Liver (tissue), 9 donors: ENCODE results near the gene BTBD9. TPM values are rescaled to one million over a fixed set of nuclear protein-coding genes. Genes with fewer than 3 reads are reported as not detected.

Source experiments
- DNase-seq: peaks from one replicate; pipeline ENCODE4 v3.0.0-alpha.2; 2017; ENCODE audit warnings: low spot score
- H3K27ac ChIP-seq, 2 donors: one replicate each; pipeline ENCODE4 v1.7.0; 2013; ENCODE audit warnings: inconsistent platforms in 2 of 2, low read length in 2 of 2, control low read depth in 1 of 2, low read depth in 1 of 2, mild to moderate bottlenecking in 1 of 2
- H3K27me3 ChIP-seq, 4 donors: one replicate each; pipeline versions ENCODE4 v1.6.1 to v1.7.0; 2013; ENCODE audit warnings: low read length in 3 of 4, inconsistent platforms in 1 of 4, mild to moderate bottlenecking in 1 of 4, moderate library complexity in 1 of 4; ENCODE audit not compliant: control insufficient read depth in 4 of 4, insufficient read depth in 4 of 4
- H3K36me3 ChIP-seq, 4 donors: one replicate each; pipeline versions ENCODE4 v1.6.1 to v1.7.0; 2013; ENCODE audit warnings: low read length in 3 of 4, mild to moderate bottlenecking in 3 of 4, low read depth in 1 of 4, moderate library complexity in 1 of 4; ENCODE audit not compliant: control insufficient read depth in 4 of 4, insufficient read depth in 3 of 4
- H3K4me1 ChIP-seq, 4 donors: one replicate each; pipeline versions ENCODE4 v1.6.1 to v1.7.0; 2013; ENCODE audit warnings: low read length in 3 of 4, mild to moderate bottlenecking in 3 of 4, moderate library complexity in 1 of 4; ENCODE audit not compliant: control insufficient read depth in 4 of 4, insufficient read depth in 4 of 4
- H3K4me3 ChIP-seq, 3 donors: one replicate each; pipeline versions ENCODE4 v1.6.1 to v1.7.0; 2013; ENCODE audit warnings: low read length in 3 of 3, control low read depth in 1 of 3, low read depth in 1 of 3, mild to moderate bottlenecking in 1 of 3
- H3K9ac ChIP-seq, 2 donors: one replicate each; pipeline ENCODE4 v1.7.0; 2013; ENCODE audit warnings: low read length in 2 of 2, mild to moderate bottlenecking in 2 of 2, moderate library complexity in 2 of 2, control low read depth in 1 of 2, low read depth in 1 of 2
- H3K9me3 ChIP-seq, 4 donors: one replicate each; pipeline versions ENCODE4 v1.6.1 to v1.7.0; 2013; ENCODE audit warnings: low read length in 3 of 4; ENCODE audit not compliant: control insufficient read depth in 4 of 4
- CTCF ChIP-seq: fragments of 150-350 bp; IDR thresholded peaks from 2 replicates; pipeline ENCODE4 v1.5.1; 2017; ENCODE audit warnings: improper control_type of control experiment, low read depth, low read length; ENCODE audit not compliant: missing input control
- EGR1 ChIP-seq, 2 donors: IDR thresholded peaks; 2 replicates each; pipeline ENCODE4 v1.6.1; 2016 to 2018; ENCODE audit warnings: antibody characterized with exemption in 2 of 2, low read depth in 2 of 2
- FOXA1 ChIP-seq: IDR thresholded peaks from 2 replicates; pipeline ENCODE4 v1.6.1; 2016; ENCODE audit warnings: antibody characterized with exemption
- FOXA2 ChIP-seq: IDR thresholded peaks from 2 replicates; pipeline ENCODE4 v1.6.1; 2016; ENCODE audit warnings: antibody characterized with exemption
- GABPA ChIP-seq, 2 donors: IDR thresholded peaks in 1 of 2; conservative IDR thresholded peaks in 1 of 2; 2 replicates each; pipeline ENCODE4 v1.6.1; 2016; ENCODE audit warnings: antibody characterized with exemption in 2 of 2, mild to moderate bottlenecking in 1 of 2, moderate library complexity in 1 of 2
- HNF4A ChIP-seq, 2 donors: conservative IDR thresholded peaks; 2 replicates each; pipeline ENCODE4 v1.6.1; 2016; ENCODE audit warnings: antibody characterized with exemption in 2 of 2, mild to moderate bottlenecking in 2 of 2
- HNF4G ChIP-seq: IDR thresholded peaks from 2 replicates; pipeline ENCODE4 v1.6.1; 2016; ENCODE audit warnings: antibody characterized with exemption
- JUND ChIP-seq, 2 donors: IDR thresholded peaks; 2 replicates each; pipeline ENCODE4 v1.6.1; 2016; ENCODE audit warnings: antibody characterized with exemption in 2 of 2
- MAX ChIP-seq: IDR thresholded peaks from 2 replicates; pipeline ENCODE4 v1.6.1; 2016; ENCODE audit warnings: antibody characterized with exemption
- NR2F2 ChIP-seq: IDR thresholded peaks from 2 replicates; pipeline ENCODE4 v1.6.1; 2016; ENCODE audit warnings: antibody characterized with exemption
- RAD21 ChIP-seq, 2 donors: IDR thresholded peaks; 2 replicates each; pipeline ENCODE4 v1.6.1; 2016; ENCODE audit warnings: antibody characterized with exemption in 2 of 2, mild to moderate bottlenecking in 2 of 2
- RXRA ChIP-seq, 2 donors: IDR thresholded peaks; 2 replicates each; pipeline ENCODE4 v1.6.1; 2017 to 2018; ENCODE audit warnings: antibody characterized with exemption in 2 of 2, mild to moderate bottlenecking in 1 of 2
- SP1 ChIP-seq: IDR thresholded peaks from 2 replicates; pipeline ENCODE4 v1.6.1; 2018; ENCODE audit warnings: antibody characterized with exemption, mild to moderate bottlenecking
- TAF1 ChIP-seq: conservative IDR thresholded peaks from 2 replicates; pipeline ENCODE4 v1.6.1; 2016; ENCODE audit warnings: antibody characterized with exemption, mild to moderate bottlenecking
- YY1 ChIP-seq: IDR thresholded peaks from 2 replicates; pipeline ENCODE4 v1.6.1; 2016; ENCODE audit warnings: antibody characterized with exemption, mild to moderate bottlenecking
- ZBTB33 ChIP-seq: IDR thresholded peaks from 2 replicates; pipeline ENCODE4 v1.6.1; 2016; ENCODE audit warnings: antibody characterized with exemption
- WGBS: extraction: QIAGEN DNeasy Blood & Tissue Kit; methylation state at CpG from one replicate; pipeline ENCODE4 v1.1.7; 2013; 5-methylcytosine and 5-hydroxymethylcytosine counted together
- polyA plus RNA-seq, 2 donors: library from polyadenylated mRNA; stranded (reverse) in 1 of 2; unstranded in 1 of 2; fragments of 200-250 nt in 1 of 2; fragments of >200 nt in 1 of 2; fragmentation: Nextera tagmentation in 1 of 2; extraction: Ambion mirVana in 1 of 2; gene quantifications; one replicate each; pipeline versions ENCODE4 v1.2.1 to v1.2.3, GENCODE V29; 2013 to 2015
- total RNA-seq, 2 donors: library from RNA; depleted of rRNA; stranded (reverse); fragments of >200 nt; gene quantifications; one replicate each; pipeline ENCODE4 v1.2.3, GENCODE V29; 2014
- TF ChIP-seq, protein P1 (sequence below): IDR thresholded peaks from 2 replicates; pipeline ENCODE4 v1.6.1; 2016; ENCODE audit warnings: antibody characterized with exemption
- TF ChIP-seq, protein P2 (sequence below): IDR thresholded peaks from 2 replicates; pipeline ENCODE4 v1.6.1; 2016; ENCODE audit warnings: antibody characterized with exemption, mild to moderate bottlenecking
- donor health status: healthy.
- donor health status: healthy.
- donor health status: healthy.
- donor health status: healthy.
- donor health status: healthy.

The BTBD9 gene
- total and polyA plus RNA-seq, 4 donors: 2.0 to 12.4 (median 5.7) TPM

DNA sequence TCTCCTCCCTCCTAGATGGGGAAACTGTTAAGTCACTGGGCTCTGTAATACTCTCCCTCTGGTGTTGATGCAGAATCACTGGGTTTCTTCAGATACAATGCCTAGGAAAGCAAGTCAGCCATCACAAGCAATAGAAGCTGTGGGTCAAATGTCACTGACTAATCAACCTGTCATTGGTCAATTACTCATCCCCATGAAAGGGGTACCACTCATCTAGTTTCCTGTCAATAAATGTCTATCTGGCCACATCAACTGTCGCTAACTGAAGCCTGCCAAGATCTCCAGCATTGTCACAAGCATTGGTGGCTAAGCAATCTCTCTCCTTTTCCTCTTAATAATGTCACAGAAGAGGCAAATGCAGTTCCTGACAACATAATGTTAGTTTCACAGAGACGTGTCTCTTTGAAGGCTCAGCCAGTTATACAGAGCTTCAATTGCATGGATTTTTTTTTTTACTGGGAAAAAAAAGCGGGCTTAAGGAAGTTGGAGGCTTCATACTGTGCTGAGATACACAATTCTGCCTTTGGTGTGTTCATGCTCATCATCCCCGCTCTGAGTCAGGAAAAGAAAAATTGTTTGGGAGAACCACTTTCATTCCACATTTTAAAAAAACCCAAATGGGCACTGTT lies 355.9 kb downstream of the BTBD9 start:
- TF ChIP-seq FOXA2 (no peak), NR2F2 (no peak), YY1 (no peak), FOXA1 (no peak), SP1 (no peak), HNF4A (conservative IDR thresholded peaks at IDR 0.05) (no peak), EGR1 (IDR thresholded peaks at IDR 0.05; ENCODE audit: low read depth in 2 of 2) (no peak), RAD21 (IDR thresholded peaks at IDR 0.05) (no peak), HNF4G (no peak), GABPA (IDR thresholded peaks at IDR 0.05 in 1 of 2, conservative IDR thresholded peaks at IDR 0.05 in 1 of 2) (no peak), CTCF (no peak), JUND (IDR thresholded peaks at IDR 0.05) (no peak), MAX (no peak)
- TF ChIP-seq, protein P1, sequence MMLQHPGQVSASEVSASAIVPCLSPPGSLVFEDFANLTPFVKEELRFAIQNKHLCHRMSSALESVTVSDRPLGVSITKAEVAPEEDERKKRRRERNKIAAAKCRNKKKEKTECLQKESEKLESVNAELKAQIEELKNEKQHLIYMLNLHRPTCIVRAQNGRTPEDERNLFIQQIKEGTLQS: no peak
- TF ChIP-seq, protein P2, sequence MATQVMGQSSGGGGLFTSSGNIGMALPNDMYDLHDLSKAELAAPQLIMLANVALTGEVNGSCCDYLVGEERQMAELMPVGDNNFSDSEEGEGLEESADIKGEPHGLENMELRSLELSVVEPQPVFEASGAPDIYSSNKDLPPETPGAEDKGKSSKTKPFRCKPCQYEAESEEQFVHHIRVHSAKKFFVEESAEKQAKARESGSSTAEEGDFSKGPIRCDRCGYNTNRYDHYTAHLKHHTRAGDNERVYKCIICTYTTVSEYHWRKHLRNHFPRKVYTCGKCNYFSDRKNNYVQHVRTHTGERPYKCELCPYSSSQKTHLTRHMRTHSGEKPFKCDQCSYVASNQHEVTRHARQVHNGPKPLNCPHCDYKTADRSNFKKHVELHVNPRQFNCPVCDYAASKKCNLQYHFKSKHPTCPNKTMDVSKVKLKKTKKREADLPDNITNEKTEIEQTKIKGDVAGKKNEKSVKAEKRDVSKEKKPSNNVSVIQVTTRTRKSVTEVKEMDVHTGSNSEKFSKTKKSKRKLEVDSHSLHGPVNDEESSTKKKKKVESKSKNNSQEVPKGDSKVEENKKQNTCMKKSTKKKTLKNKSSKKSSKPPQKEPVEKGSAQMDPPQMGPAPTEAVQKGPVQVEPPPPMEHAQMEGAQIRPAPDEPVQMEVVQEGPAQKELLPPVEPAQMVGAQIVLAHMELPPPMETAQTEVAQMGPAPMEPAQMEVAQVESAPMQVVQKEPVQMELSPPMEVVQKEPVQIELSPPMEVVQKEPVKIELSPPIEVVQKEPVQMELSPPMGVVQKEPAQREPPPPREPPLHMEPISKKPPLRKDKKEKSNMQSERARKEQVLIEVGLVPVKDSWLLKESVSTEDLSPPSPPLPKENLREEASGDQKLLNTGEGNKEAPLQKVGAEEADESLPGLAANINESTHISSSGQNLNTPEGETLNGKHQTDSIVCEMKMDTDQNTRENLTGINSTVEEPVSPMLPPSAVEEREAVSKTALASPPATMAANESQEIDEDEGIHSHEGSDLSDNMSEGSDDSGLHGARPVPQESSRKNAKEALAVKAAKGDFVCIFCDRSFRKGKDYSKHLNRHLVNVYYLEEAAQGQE: no peak
- WGBS: 96% methylated on average over 4 of the region's 4 CpGs

DNA sequence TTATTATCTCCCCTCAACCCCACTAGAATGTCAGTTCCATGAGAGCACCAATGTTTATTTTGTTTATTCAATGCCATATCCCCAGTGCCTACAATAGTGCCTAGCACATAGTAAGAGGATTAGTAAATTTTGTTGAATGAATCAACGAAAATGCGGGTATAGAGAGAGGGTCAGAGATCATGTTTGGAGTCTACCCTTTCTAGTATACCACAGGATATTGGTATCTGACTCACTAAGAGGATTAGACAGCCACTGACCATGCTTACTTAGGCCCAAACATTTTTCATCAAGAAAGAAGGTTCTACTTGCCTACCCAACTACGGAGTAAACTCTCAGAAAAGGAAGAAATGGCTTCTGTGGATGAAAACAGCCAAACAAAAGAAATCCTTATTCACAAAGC lies 356.8 kb downstream of the BTBD9 start:
- Histone ChIP-seq H3K9me3 (no peaks in the 10 kb centered on the region), H3K27me3 (no peaks in the 10 kb centered on the region), H3K9ac (no peak overlapping the region), H3K27ac (no peak overlapping the region), H3K36me3 (no peaks in the 10 kb centered on the region), H3K4me3 (no peak overlapping the region), H3K4me1 (no peaks in the 10 kb centered on the region)
- TF ChIP-seq EGR1 (IDR thresholded peaks at IDR 0.05; ENCODE audit: low read depth in 2 of 2) (no peak), JUND (IDR thresholded peaks at IDR 0.05) (no peak), NR2F2 (no peak), GABPA (IDR thresholded peaks at IDR 0.05 in 1 of 2, conservative IDR thresholded peaks at IDR 0.05 in 1 of 2) (no peak), FOXA2 (no peak), RAD21 (IDR thresholded peaks at IDR 0.05) (no peak), MAX (no peak), TAF1 (no peak), ZBTB33 (no peak), RXRA (IDR thresholded peaks at IDR 0.05) (no peak), SP1 (no peak), HNF4A (conservative IDR thresholded peaks at IDR 0.05) (no peak), YY1 (no peak), FOXA1 (no peak)
- TF ChIP-seq, protein P1: no peak
- 97% methylated on average over 3 of the region's 3 CpGs for WGBS
- no peak for DNase-seq

More for the DNA sequence above, 355.9 kb downstream of the BTBD9 start:
- no peaks in the 10 kb centered on the region for H3K4me1 ChIP-seq
- H3K36me3 ChIP-seq: no peaks in the 10 kb centered on the region
- H3K9ac ChIP-seq: no peak overlapping the region
- H3K9me3 ChIP-seq: no peaks in the 10 kb centered on the region
- H3K4me3 ChIP-seq: no peak overlapping the region
- no peaks in the 10 kb centered on the region for H3K27me3 ChIP-seq
- no peak for DNase-seq
- H3K27ac ChIP-seq: no peak overlapping the region
